ENCODE measurements around the gene FSTL4. TPM values are rescaled to one million over a fixed set of nuclear protein-coding genes. Genes with fewer than 3 reads are reported as not detected.

The FSTL4 gene
- total and polyA plus RNA-seq, 2 experiments from 2014 or later, result 1.4 to 2.8 TPM

DNA sequence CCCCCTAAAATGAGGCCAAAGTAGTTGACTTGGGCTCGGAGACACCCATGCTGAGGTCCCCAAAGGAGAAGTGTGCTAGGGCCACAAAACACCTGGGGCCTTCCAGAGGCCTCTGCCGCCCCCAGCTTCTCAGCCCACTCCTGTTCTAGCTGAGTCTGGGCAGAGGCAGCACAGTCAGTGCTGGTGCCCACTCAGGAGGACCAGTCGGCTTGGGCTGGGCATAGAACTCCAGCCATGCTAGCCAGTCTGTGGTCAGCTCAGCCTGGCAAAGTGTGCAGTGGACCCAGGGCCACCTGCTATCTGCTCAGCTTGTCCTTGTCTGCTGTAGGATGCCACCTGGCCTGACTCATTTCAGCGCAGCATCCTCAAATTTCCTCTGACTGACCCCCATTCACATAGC, 254.6 kb downstream of the FSTL4 start (continued):
- TF ChIP-seq, protein P1, sequence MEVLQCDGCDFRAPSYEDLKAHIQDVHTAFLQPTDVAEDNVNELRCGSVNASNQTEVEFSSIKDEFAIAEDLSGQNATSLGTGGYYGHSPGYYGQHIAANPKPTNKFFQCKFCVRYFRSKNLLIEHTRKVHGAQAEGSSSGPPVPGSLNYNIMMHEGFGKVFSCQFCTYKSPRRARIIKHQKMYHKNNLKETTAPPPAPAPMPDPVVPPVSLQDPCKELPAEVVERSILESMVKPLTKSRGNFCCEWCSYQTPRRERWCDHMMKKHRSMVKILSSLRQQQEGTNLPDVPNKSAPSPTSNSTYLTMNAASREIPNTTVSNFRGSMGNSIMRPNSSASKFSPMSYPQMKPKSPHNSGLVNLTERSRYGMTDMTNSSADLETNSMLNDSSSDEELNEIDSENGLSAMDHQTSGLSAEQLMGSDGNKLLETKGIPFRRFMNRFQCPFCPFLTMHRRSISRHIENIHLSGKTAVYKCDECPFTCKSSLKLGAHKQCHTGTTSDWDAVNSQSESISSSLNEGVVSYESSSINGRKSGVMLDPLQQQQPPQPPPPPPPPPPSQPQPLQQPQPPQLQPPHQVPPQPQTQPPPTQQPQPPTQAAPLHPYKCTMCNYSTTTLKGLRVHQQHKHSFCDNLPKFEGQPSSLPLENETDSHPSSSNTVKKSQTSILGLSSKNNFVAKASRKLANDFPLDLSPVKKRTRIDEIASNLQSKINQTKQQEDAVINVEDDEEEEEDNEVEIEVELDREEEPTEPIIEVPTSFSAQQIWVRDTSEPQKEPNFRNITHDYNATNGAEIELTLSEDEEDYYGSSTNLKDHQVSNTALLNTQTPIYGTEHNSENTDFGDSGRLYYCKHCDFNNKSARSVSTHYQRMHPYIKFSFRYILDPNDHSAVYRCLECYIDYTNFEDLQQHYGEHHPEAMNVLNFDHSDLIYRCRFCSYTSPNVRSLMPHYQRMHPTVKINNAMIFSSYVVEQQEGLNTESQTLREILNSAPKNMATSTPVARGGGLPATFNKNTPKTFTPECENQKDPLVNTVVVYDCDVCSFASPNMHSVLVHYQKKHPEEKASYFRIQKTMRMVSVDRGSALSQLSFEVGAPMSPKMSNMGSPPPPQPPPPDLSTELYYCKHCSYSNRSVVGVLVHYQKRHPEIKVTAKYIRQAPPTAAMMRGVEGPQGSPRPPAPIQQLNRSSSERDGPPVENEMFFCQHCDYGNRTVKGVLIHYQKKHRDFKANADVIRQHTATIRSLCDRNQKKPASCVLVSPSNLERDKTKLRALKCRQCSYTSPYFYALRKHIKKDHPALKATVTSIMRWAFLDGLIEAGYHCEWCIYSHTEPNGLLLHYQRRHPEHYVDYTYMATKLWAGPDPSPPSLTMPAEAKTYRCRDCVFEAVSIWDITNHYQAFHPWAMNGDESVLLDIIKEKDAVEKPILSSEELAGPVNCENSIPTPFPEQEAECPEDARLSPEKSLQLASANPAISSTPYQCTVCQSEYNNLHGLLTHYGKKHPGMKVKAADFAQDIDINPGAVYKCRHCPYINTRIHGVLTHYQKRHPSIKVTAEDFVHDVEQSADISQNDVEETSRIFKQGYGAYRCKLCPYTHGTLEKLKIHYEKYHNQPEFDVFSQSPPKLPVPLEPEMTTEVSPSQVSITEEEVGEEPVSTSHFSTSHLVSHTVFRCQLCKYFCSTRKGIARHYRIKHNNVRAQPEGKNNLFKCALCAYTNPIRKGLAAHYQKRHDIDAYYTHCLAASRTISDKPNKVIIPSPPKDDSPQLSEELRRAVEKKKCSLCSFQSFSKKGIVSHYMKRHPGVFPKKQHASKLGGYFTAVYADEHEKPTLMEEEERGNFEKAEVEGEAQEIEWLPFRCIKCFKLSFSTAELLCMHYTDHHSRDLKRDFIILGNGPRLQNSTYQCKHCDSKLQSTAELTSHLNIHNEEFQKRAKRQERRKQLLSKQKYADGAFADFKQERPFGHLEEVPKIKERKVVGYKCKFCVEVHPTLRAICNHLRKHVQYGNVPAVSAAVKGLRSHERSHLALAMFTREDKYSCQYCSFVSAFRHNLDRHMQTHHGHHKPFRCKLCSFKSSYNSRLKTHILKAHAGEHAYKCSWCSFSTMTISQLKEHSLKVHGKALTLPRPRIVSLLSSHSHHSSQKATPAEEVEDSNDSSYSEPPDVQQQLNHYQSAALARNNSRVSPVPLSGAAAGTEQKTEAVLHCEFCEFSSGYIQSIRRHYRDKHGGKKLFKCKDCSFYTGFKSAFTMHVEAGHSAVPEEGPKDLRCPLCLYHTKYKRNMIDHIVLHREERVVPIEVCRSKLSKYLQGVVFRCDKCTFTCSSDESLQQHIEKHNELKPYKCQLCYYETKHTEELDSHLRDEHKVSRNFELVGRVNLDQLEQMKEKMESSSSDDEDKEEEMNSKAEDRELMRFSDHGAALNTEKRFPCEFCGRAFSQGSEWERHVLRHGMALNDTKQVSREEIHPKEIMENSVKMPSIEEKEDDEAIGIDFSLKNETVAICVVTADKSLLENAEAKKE (CRISPR knock-in tag; IDR thresholded peaks at IDR 0.05), result no peak
- TF ChIP-seq NANOG (IDR thresholded peaks at IDR 0.05; ENCODE audit: borderline replicate concordance), result no peak
- TF ChIP-seq, protein P2, sequence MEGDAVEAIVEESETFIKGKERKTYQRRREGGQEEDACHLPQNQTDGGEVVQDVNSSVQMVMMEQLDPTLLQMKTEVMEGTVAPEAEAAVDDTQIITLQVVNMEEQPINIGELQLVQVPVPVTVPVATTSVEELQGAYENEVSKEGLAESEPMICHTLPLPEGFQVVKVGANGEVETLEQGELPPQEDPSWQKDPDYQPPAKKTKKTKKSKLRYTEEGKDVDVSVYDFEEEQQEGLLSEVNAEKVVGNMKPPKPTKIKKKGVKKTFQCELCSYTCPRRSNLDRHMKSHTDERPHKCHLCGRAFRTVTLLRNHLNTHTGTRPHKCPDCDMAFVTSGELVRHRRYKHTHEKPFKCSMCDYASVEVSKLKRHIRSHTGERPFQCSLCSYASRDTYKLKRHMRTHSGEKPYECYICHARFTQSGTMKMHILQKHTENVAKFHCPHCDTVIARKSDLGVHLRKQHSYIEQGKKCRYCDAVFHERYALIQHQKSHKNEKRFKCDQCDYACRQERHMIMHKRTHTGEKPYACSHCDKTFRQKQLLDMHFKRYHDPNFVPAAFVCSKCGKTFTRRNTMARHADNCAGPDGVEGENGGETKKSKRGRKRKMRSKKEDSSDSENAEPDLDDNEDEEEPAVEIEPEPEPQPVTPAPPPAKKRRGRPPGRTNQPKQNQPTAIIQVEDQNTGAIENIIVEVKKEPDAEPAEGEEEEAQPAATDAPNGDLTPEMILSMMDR (conservative IDR thresholded peaks at IDR 0.05; ENCODE audit: low read depth in 2 of 2), result no peak
- TF ChIP-seq, protein P3, sequence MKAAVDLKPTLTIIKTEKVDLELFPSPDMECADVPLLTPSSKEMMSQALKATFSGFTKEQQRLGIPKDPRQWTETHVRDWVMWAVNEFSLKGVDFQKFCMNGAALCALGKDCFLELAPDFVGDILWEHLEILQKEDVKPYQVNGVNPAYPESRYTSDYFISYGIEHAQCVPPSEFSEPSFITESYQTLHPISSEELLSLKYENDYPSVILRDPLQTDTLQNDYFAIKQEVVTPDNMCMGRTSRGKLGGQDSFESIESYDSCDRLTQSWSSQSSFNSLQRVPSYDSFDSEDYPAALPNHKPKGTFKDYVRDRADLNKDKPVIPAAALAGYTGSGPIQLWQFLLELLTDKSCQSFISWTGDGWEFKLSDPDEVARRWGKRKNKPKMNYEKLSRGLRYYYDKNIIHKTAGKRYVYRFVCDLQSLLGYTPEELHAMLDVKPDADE (IDR thresholded peaks at IDR 0.05), result no peak

DNA sequence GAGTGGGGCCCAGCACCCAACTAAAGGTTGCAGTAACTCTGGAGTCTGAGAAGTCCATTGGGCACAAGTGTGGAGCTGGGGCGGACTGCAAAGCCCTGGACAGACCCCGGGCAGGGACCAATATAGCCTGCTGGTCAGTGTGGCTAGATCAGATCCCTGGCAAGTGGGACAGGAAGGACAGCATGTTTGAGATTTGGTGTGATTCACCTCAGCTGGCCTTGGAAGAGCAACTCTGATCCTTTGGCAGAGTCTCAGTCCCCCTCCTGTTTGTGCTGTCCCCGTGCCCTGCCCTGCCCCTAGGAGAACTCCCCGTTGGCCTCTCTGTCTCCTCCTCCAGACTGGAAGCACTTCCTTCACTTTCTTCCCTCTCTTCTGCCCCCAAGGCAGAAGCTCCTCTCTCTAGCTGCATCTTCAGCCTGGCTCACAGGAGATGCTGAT, 255.3 kb downstream of the FSTL4 start:
- Mint-ChIP-seq H3K36me3 (ENCODE audit: low read depth) (no peaks in the 10 kb centered on the region), H3K4me3 (no peak overlapping the region), H3K27me3 (ENCODE audit: insufficient read depth, low read depth, poor library complexity) (no peaks in the 10 kb centered on the region), H3K4me1 (peaks cover 23% of the 10 kb centered on the region), H3K9me3 (no peaks in the 10 kb centered on the region; the same call in 2 of the 3 replicates), H3K27ac (no peak overlapping the region)
- DNase-seq (ENCODE audit: low spot score) (no peak), ATAC-seq (no peak)
- H3K4me1 ChIP-seq (ENCODE audit: insufficient read depth), result 0 out of 2 replicates have a peak, but pooled peaks cover 5% of the 10 kb centered on the region
- no peaks in the 10 kb centered on the region for H3F3A ChIP-seq (replicated peaks; ENCODE audit: low read depth)
- H3K79me2 ChIP-seq (replicated peaks; ENCODE audit: insufficient read depth), result no peaks in the 10 kb centered on the region
- no peaks in the 10 kb centered on the region for H3K36me3 ChIP-seq (ENCODE audit: insufficient read depth)
- H3K27me3 ChIP-seq (ENCODE audit: insufficient read depth), result no peaks in the 10 kb centered on the region
- no peak overlapping the region for H3K4me3 ChIP-seq
- no peak overlapping the region for H3K4me2 ChIP-seq
- H2AFZ ChIP-seq, result no peak overlapping the region
- TF ChIP-seq, protein P2 (conservative IDR thresholded peaks at IDR 0.05; ENCODE audit: low read depth in 2 of 2), result no peak
- no peak for TF ChIP-seq ZNF114 (CRISPR knock-in tag; IDR thresholded peaks at IDR 0.05)
- H3K9me2 ChIP-seq (ENCODE audit: insufficient read depth), result no peaks in the 10 kb centered on the region
- no peaks in the 10 kb centered on the region for H4K20me1 ChIP-seq (replicated peaks; ENCODE audit: insufficient read depth)
- H3K27ac ChIP-seq (ENCODE audit: low read depth), result no peak overlapping the region
